PC-3 (cell line): Measurements from ENCODE around the gene CENPVL2. TPM values are rescaled to one million over a fixed set of nuclear protein-coding genes. Genes with fewer than 3 reads are reported as not detected.
A peak's percentile ranks its signal among the peaks of the same experiment; 100 is the strongest.
"Not testable (repeated sequence)": the region's sequence is repeated elsewhere in the genome, so short reads cannot be mapped to it uniquely, and the experiment has no call there.

Source experiments
- ATAC-seq: fragments of 200-7000 bp; cut with Tn5 transposase; 2 replicates; pipeline ENCODE4 v1.9.1; 2020; ENCODE audit warnings: mild to moderate bottlenecking, moderate library complexity
- Bru-seq: library from RNA; stranded (reverse); fragments of 400-500 nt; gene quantifications from one replicate; lab custom pipeline; 2021; lab: Mats Ljungman, UMichigan
- BruChase-seq, 2 experiments: library from RNA; stranded (reverse); fragments of 400-500 nt; gene quantifications; one replicate each; lab custom pipeline; 2021; lab: Mats Ljungman, UMichigan
- BruUV-seq: library from RNA; stranded (reverse); fragments of 400-500 nt; replicated peaks from 2 replicates; lab custom pipeline; 2021; lab: Mats Ljungman, UMichigan
- CTCF ChIA-PET: fragments of 300-600 bp; sonication (Branson Sonifier 250); formaldehyde crosslinking; loops from one replicate; lab custom pipeline; 2022; ENCODE audit warnings: antibody characterized with exemption; lab: Charles Lee
- POLR2A ChIA-PET: fragments of 300-600 bp; sonication (Branson Sonifier 250); formaldehyde crosslinking; loops from one replicate; lab custom pipeline; 2022; ENCODE audit warnings: antibody characterized with exemption; ENCODE audit not compliant: unreplicated experiment; lab: Charles Lee
- DNase-seq: peaks from one replicate; pipeline ENCODE4 v3.0.0-alpha.2; 2015
- H2AFZ ChIP-seq: fragments of 300-600 bp; sonication (generic); 2 replicates; pipeline ENCODE4 v1.6.0; 2016; ENCODE audit warnings: antibody characterized with exemption, low read length
- H3F3A ChIP-seq: fragments of 300-600 bp; sonication (generic); one replicate; pipeline ENCODE4 v1.6.0; 2017; ENCODE audit warnings: antibody characterized with exemption, low read length, control low read depth, mild to moderate bottlenecking; ENCODE audit not compliant: unreplicated experiment
- H3K27ac ChIP-seq: fragments of 300-600 bp; sonication (generic); 2 replicates; pipeline ENCODE4 v1.5.1; 2016; ENCODE audit warnings: mild to moderate bottlenecking, low read length
- H3K27me3 ChIP-seq: fragments of 300-600 bp; sonication (generic); 2 replicates; pipeline ENCODE4 v1.6.1; 2016; ENCODE audit warnings: low read length, mixed read lengths
- H3K36me3 ChIP-seq: fragments of 300-600 bp; sonication (generic); 2 replicates; pipeline ENCODE4 v1.6.1; 2016; ENCODE audit warnings: low read depth, mixed run types, low read length, mixed read lengths
- H3K4me1 ChIP-seq: fragments of 300-600 bp; sonication (generic); 2 replicates; pipeline ENCODE4 v1.5.1; 2016; ENCODE audit warnings: low read length; ENCODE audit not compliant: insufficient read depth
- H3K4me2 ChIP-seq: fragments of 300-600 bp; sonication (generic); 2 replicates; pipeline ENCODE4 v1.6.0; 2016; ENCODE audit warnings: low read length
- H3K4me3 ChIP-seq: fragments of 300-600 bp; sonication (generic); 2 replicates; pipeline ENCODE4 v1.5.1; 2016; ENCODE audit warnings: mild to moderate bottlenecking, low read length, mixed read lengths
- H3K79me2 ChIP-seq: fragments of 300-600 bp; sonication (generic); 2 replicates; pipeline ENCODE4 v1.6.1; 2017; ENCODE audit warnings: low read length, mixed read lengths
- H3K9ac ChIP-seq: fragments of 300-600 bp; sonication (generic); 2 replicates; pipeline ENCODE4 v1.6.0; 2016; ENCODE audit warnings: mild to moderate bottlenecking, low read length
- H3K9me2 ChIP-seq: fragments of 300-600 bp; sonication (generic); replicated peaks from 2 replicates; pipeline ENCODE4 v1.6.1; 2016; ENCODE audit warnings: mixed run types, low read length, mixed read lengths
- H3K9me3 ChIP-seq: fragments of 300-600 bp; sonication (generic); 2 replicates; pipeline ENCODE4 v1.6.1; 2016; ENCODE audit warnings: low read length, mixed read lengths
- H4K20me1 ChIP-seq: fragments of 300-600 bp; sonication (generic); 2 replicates; pipeline ENCODE4 v1.6.1; 2016; ENCODE audit warnings: low read length, mixed read lengths
- CTCF ChIP-seq: fragments of 300-600 bp; sonication (generic); conservative IDR thresholded peaks from 2 replicates; pipeline ENCODE4 v1.5.1; 2017; ENCODE audit warnings: antibody characterized with exemption, low read depth, mild to moderate bottlenecking, low read length
- EZH2 ChIP-seq: fragments of 300-600 bp; sonication (generic); IDR thresholded peaks from one replicate; pipeline ENCODE4 v1.6.1; 2017; ENCODE audit warnings: antibody characterized with exemption, mild to moderate bottlenecking, low read length; ENCODE audit not compliant: unreplicated experiment
- EZH2phosphoT487 ChIP-seq: fragments of 300-600 bp; sonication (generic); IDR thresholded peaks from 2 replicates; pipeline ENCODE4 v1.6.1; 2018; ENCODE audit warnings: mild to moderate bottlenecking, antibody characterized with exemption, low read length, borderline replicate concordance
- intact Hi-C: fragments of 100-400 bp; cut with micrococcal nuclease; formaldehyde crosslinking; loops from 2 replicates; pipeline ENCODE4 v1.9.0; 2023
- long read RNA-seq: library from polyadenylated mRNA; unstranded; transcript quantifications from one replicate; pipeline ENCODE4 v2.0.0, GENCODE V29; 2021; ENCODE audit not compliant: unreplicated experiment
- total RNA-seq: library from RNA; depleted of rRNA; stranded (reverse); fragments of >200 nt; gene quantifications from 2 replicates; pipeline ENCODE4 v1.2.3, GENCODE V29; 2014; rRNA removed

Gene CENPVL2
- total RNA-seq, result not detected in 2 replicates
- Bru-seq, nascent RNA, result not detected
- BruChase-seq, experiment 1, labeled RNA remaining after a 6-hour chase, result not detected
- BruChase-seq, experiment 2, labeled RNA remaining after a 2-hour chase, result not detected
- long read RNA-seq, result 0 reads

GRCh38 chrX:51682720-51683062 is at the start of gene CENPVL2:
TSS of gene CENPVL2 (minus strand) at chrX:51682831. CDS start at chrX:51682831, 0 bp downstream.
- H3K4me2 ChIP-seq, DNase-seq, H3K9me2 ChIP-seq, ATAC-seq, H2AFZ ChIP-seq, H3K9me3 ChIP-seq, H3K36me3 ChIP-seq, H3K27me3 ChIP-seq, BruUV-seq, H3F3A ChIP-seq, H3K4me1 ChIP-seq, H4K20me1 ChIP-seq, H3K4me3 ChIP-seq, H3K79me2 ChIP-seq, intact Hi-C loops, H3K9ac ChIP-seq, POLR2A ChIA-PET, CTCF ChIA-PET, H3K27ac ChIP-seq: not testable (repeated sequence)

GRCh38 chrX:51728202-51728601 is 45.6 kb upstream of the CENPVL2 start:
- no peak overlapping the region for H3K4me3 ChIP-seq
- H3K9ac ChIP-seq, result no peak overlapping the region
- H4K20me1 ChIP-seq, result no peaks in the 10 kb centered on the region
- BruUV-seq, result no TSS peak
- POLR2A ChIA-PET, result no interaction called here
- H3F3A ChIP-seq, result no peaks in the 10 kb centered on the region
- H3K79me2 ChIP-seq, result no peaks in the 10 kb centered on the region
- H3K9me3 ChIP-seq, result no peaks in the 10 kb centered on the region
- no peak for DNase-seq
- H3K36me3 ChIP-seq, result no peaks in the 10 kb centered on the region
- H3K9me2 ChIP-seq, result no peaks in the 10 kb centered on the region
- no peaks in the 10 kb centered on the region for H3K4me1 ChIP-seq
- no peak for ATAC-seq
- no peak for TF ChIP-seq CTCF
- TF ChIP-seq EZH2phosphoT487, result no peak
- TF ChIP-seq EZH2, result no peak
- CTCF ChIA-PET, result no interaction called here
- no peak overlapping the region for H3K27ac ChIP-seq
- H3K27me3 ChIP-seq, result 0 out of 2 replicates have a peak, but pooled peaks cover 3% of the 10 kb centered on the region
- intact Hi-C loops, result no loop called here
- H2AFZ ChIP-seq, result no peak overlapping the region
- H3K4me2 ChIP-seq, result no peak overlapping the region

GRCh38 chrX:51712943-51713647 is 30.5 kb upstream of the CENPVL2 start:
- H3K27ac ChIP-seq, H3K4me2 ChIP-seq, H3K79me2 ChIP-seq, H3K27me3 ChIP-seq, H3F3A ChIP-seq, H3K9me2 ChIP-seq, CTCF ChIA-PET, H2AFZ ChIP-seq, H3K9me3 ChIP-seq, H3K4me3 ChIP-seq, DNase-seq, H3K36me3 ChIP-seq, POLR2A ChIA-PET, BruUV-seq, H3K9ac ChIP-seq, H3K4me1 ChIP-seq, H4K20me1 ChIP-seq, intact Hi-C loops: not testable (repeated sequence)
- peak; percentile 38; the same call in 1 of the 2 replicates for ATAC-seq

GRCh38 chrX:51710277-51711164 is 27.9 kb upstream of the CENPVL2 start, which contains the start of gene CENPVL1:
TSS of gene CENPVL1 (plus strand) at chrX:51710512. CDS start at chrX:51710512, 0 bp downstream.
- H3K4me2 ChIP-seq, DNase-seq, POLR2A ChIA-PET, intact Hi-C loops, H2AFZ ChIP-seq, BruUV-seq, H3K27ac ChIP-seq, H3K9ac ChIP-seq, CTCF ChIA-PET, H3K9me3 ChIP-seq, ATAC-seq, H3F3A ChIP-seq, H3K27me3 ChIP-seq, H3K36me3 ChIP-seq, H3K4me1 ChIP-seq, H3K79me2 ChIP-seq, H3K4me3 ChIP-seq, H4K20me1 ChIP-seq, H3K9me2 ChIP-seq: not testable (repeated sequence)
